Activated CD8-positive, alpha-beta memory T cell treated with anti-CD3 and anti-CD28 coated beads, Interleukin-2, amount 50 U/mL, for 1 hour (primary cell): Measurements from ENCODE around the gene PEX7.
"Not testable (repeated sequence)": the region's sequence is repeated elsewhere in the genome, so short reads cannot be mapped to it uniquely, and the experiment has no call there.

Experiments
- DNase-seq: peaks from one replicate; pipeline ENCODE4 v3.0.0-alpha.2; 2020; ENCODE audit errors: extremely low read depth

The PEX7 gene

DNA sequence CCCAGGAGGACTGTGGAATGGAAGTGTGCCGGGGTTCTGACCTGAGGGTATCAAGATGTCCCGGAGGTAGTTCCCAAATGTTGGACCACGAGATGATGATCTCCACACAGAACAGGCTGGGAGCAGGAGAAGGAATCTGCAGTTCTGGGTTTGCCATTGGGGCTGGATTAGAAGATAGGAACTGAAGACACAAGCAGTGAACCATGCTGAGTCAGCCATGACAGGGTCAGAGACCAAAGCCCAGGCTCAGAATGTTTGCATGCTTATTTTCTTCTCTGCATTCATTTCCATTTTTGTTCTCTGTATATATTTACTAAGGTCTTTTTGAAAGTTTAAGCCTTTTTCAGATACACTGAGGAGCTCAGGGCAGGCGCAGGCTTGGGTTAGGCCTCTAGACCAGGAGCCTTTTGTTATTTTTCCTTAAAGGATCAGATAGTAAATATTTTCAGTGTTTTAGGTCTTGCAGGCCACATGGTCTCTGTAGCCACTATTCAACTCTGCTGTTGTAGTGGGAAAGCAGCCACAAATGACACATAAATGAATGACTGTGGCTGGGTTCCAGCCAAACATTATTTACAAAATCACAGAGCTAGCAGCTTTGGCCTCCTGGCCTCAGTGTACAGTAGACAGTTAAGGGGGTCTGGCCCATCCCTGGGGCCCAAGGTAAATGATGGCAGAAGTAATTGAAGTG, 128.2 kb downstream of the PEX7 start:
- DNase-seq, result no peak

DNA sequence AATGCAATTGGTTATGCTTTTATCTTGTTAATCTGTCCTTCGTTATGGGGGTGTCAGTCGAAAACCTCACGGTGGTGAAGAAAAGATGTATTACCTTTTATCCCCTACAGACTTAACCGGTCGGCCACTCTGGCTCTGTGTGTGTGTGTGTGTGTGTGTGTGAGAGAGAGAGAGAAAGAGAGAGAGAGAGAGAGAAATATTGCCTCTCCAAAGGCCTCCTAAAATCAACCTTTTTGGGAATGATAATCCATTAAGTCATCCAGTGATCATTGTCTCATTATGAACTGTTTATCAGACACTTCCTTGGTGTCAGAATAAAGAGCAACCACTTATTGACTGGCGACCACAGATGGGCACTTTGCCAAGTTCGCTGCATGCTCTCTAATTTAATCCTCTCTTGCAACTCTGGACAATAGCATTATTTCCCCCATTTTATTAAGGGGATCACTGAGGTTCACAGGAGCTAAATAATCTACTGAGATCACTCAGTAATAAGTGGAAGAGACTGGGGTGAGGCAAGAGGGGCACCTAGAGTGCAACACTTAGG, 130.4 kb downstream of the PEX7 start:
- DNase-seq, result no peak

DNA sequence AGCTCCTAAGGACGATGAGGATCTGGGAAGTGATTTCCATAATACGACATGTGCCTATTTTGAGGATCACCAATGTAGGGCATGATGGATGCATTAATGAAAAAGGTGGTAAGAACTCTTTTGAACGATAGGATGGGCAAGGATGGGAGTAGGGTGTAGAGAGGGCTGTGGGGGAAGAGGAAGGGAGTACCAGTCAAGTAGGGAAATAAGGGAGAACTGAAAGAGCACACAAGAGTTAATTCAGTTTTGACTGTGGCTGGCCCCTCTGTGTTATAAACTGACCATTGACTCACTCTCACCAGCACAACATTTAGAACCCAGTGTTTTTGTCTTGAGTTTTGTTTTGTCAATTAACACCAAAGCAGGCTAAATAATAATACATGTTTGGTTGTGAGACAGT, 132.7 kb downstream of the PEX7 start:
- no peak for DNase-seq

DNA sequence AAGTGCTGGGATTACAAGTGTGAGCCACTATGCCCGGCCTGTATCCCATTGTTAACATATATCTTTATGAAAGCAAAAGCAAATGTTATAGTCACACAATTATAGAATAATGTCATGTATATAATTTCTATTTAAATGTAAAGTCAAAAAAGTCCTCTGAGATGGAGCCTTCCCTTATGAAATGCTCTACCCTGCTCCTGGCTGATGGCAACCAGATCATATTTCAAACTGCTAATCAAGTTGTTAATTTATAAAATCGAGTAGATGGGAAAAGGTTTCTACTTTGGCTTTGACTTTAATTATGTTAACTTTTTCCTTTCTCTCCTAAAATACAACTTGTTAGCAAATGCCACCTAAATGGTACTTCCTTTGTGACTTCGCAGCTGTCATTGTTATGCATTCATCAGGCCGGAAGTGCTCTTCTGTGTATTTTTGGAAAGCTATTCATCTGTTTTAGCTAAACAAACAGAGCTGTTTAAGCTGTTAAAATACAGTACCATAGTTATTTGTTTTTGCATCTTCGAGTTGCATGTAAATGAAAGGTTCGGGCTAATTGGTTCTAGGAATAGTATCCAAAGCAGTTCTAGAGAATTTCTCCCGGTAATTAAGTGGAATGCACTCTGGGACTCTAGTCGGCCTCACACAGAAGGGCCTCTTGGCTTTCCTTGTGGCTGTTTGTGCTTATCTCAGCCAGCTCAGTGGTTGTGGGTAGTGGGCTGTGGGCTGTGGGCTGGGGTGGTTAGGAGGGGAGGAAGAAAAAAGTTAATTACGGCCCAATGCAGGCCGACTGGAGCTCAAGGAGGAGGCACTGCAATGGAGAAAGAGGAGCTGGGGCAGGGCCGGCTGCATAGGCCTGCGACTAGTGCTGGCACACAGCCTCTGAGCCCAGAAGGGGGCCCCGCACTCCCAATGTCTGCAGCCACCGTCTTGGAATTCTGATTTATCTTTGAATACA, 134.5 kb downstream of the PEX7 start:
- DNase-seq, result no peak

DNA sequence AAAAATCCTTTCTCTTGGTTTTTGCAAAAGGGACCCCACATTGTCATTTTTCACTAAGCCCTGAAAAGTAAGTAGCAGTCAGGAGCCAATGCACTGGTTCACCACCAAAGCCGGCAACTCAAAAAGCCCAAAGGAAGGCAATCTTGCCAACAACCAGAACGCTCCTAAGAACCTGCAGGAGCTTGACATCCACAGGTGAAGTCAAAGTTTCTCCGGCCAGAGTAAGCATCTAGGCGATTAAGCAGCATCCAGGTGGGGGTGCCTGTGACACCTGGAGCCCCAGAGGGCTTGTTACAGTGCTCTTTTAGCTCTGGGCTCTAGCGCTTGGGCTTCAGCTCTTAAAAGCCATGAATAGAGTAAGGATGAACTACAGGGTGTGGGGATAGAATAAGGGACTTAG, 135.8 kb downstream of the PEX7 start:
- no peak for DNase-seq

DNA sequence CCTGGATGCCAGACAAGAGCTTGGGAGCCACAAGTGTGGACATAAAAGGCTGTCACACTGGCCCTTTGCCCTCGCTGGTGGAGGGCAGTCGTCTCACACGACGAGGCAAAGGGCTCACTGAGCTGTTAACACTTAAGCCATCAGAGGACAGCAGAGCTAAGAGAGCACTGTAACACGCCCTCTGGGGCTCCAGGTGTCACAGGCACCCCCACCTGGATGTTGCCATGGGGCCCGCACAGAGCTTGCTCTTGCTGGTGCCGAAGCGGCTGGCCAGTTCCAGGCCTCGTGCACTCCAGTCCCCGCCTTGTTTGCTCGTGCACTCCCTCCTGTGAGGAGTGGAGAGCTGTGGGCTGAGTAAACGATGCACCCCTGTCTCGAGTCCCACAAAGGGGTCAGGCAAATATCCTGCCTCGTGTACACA, 137.1 kb downstream of the PEX7 start:
- no peak for DNase-seq

DNA sequence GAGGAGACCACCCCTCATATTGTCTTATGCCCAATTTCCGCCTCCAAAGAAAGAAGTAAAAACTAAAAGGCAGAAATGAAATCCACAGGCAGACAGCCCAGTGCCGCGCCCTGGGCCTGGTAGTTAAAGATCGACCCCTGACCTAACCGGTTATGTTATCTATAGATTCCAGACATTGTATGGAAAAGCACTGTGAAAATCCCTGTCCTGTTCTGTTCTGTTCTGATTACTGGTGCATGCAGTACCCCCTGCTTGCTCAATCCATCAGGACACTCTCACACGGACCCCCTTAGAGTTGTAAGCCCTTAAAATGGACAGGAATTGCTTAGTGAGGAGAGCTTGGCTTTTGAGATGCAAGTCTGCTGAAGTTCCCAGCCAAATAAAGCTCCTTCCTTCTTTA, 137.5 kb downstream of the PEX7 start:
- not testable (repeated sequence) for DNase-seq

DNA sequence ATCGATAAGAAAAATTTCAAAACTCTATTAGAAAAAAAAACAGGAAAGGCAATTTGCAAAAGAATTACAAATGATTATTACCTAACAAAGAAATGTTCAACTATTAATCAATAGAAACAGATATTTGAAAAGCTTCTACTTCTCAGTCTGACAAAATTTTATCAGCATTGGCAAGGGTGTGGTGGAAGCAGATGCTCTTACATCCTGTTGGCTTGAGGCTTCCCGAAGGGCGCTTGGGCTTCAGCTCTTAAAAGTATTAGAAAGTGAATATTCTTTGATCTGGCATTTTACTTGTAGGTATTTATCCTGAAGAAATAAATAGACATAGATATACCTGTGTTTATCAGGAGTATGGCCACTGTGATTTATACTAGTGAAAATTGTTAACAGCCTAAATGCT, 138.4 kb downstream of the PEX7 start:
- DNase-seq, result no peak

DNA sequence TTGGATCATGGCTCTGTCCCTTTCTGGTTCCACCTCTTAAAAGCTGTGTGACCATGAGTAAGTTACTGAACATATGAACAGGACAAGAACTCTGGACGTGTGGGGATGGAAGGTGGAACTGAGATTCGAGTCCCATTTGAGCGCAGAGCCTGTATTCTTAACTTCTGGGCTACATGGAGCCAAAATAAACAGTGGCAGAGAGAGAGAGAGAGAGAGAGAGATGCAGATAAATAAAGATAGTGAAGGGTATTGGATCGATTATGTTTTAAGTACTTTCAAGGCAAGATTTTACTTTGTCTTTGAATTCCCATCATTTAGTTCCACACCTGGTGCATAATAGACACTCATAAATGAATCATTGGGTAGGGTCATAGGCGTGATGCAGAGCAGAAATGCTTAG, 139.5 kb downstream of the PEX7 start:
- no peak for DNase-seq

DNA sequence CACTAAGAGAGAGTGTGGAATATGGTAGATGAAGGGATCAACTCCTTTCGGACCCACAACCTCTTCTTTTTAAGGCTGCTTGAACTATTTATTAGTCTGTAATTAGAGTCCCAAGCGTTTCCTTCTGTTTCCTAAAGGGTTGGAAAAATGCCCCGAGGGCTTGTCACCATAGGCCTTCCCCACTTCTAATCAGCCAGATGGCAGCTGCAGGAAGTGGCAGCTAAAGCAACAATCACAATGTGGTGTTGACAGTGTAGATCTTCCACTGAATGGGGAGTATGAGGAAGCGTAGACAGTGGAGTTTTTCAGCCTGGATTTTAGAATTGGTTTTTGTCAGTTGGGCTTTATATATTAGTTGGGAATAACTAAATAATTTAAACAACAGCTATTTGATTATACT, 140.3 kb downstream of the PEX7 start:
- DNase-seq, result no peak

DNA sequence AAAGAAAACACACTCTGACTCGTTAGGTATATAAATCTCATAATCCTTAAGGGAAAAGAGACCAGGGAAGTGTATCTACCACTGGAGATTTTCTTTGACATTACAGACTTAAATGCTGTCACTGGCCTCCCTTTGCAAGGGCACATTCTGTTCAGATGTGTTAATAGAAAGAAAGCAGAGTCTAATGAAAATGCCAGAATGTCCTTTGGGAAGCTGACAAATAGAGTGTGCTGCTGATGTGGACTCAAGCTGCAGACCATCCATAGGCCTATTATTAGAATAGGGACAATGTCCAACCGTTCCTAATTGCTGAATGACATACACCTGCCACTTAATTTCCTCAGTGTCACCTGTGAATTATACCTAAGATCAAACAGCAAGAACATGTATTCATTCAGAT, 140.9 kb downstream of the PEX7 start:
- no peak for DNase-seq
